Keratinocyte (primary cell): ENCODE data around the gene PVALB. TPM values are rescaled to one million over a fixed set of nuclear protein-coding genes. Genes with fewer than 3 reads are reported as not detected.
A peak's percentile ranks its signal among the peaks of the same experiment; 100 is the strongest.

ENCODE experiments used
- DNase-seq: peaks from one replicate; pipeline ENCODE4 v3.0.0-alpha.2; 2011; ENCODE audit warnings: low read depth, missing footprints, low spot score
- FAIRE-seq: peaks from 2 replicates; lab custom pipeline; 2011; peaks lifted over from hg19 to GRCh38; lab: Jason Lieb, UNC
- H2AFZ ChIP-seq: 2 replicates; pipeline ENCODE4 v1.6.0; 2012; ENCODE audit warnings: low read length, control low read depth, inconsistent platforms; ENCODE audit not compliant: control insufficient read depth
- H3K27ac ChIP-seq: 2 replicates; pipeline ENCODE4 v1.5.1; 2011; ENCODE audit warnings: low read length; ENCODE audit not compliant: control insufficient read depth, insufficient read depth
- H3K27me3 ChIP-seq: 3 replicates; pipeline ENCODE4 v1.6.0; 2011; ENCODE audit warnings: low read length; ENCODE audit not compliant: control insufficient read depth, insufficient read depth; ENCODE audit errors: extremely low read depth
- H3K36me3 ChIP-seq, 2 experiments: 2 replicates in 1 of 2; 3 replicates in 1 of 2; pipeline ENCODE4 v1.5.1; 2011; ENCODE audit warnings: low read length in 2 of 2, mild to moderate bottlenecking in 1 of 2; ENCODE audit not compliant: control insufficient read depth in 2 of 2, insufficient read depth in 2 of 2; ENCODE audit errors: extremely low read depth in 1 of 2
- H3K4me1 ChIP-seq: 3 replicates; pipeline ENCODE4 v1.5.1; 2011; ENCODE audit warnings: low read length; ENCODE audit not compliant: control insufficient read depth, insufficient read depth; ENCODE audit errors: extremely low read depth
- H3K4me2 ChIP-seq: 3 replicates; pipeline ENCODE4 v1.6.0; 2011; ENCODE audit warnings: low read depth, low read length; ENCODE audit not compliant: control insufficient read depth, insufficient read depth; ENCODE audit errors: extremely low read depth
- H3K4me3 ChIP-seq, 3 experiments: fragments of 200-600 bp in 1 of 3; sonication (generic) in 1 of 3; 2 replicates in 2 of 3; 3 replicates in 1 of 3; pipeline ENCODE4 v1.5.1; 2011 to 2016; ENCODE audit warnings: low read length in 3 of 3, mild to moderate bottlenecking in 3 of 3, control low read depth in 2 of 3, inconsistent platforms in 1 of 3, low read depth in 1 of 3, mixed read lengths in 1 of 3, mixed run types in 1 of 3, moderate library complexity in 1 of 3; ENCODE audit not compliant: control insufficient read depth in 2 of 3, insufficient read depth in 2 of 3; ENCODE audit errors: extremely low read depth in 1 of 3
- H3K79me2 ChIP-seq: 2 replicates; pipeline ENCODE4 v1.6.0; 2012; ENCODE audit warnings: low read length; ENCODE audit not compliant: control insufficient read depth, insufficient read depth
- H3K9ac ChIP-seq: 3 replicates; pipeline ENCODE4 v1.6.0; 2011; ENCODE audit warnings: low read length; ENCODE audit not compliant: control insufficient read depth, insufficient read depth; ENCODE audit errors: extremely low read depth
- H3K9me1 ChIP-seq: 3 replicates; pipeline ENCODE4 v1.6.0; 2011; ENCODE audit warnings: low read length; ENCODE audit not compliant: control insufficient read depth, insufficient read depth; ENCODE audit errors: extremely low read depth
- H3K9me3 ChIP-seq: 2 replicates; pipeline ENCODE4 v1.5.1; 2012; ENCODE audit warnings: low read depth, low read length; ENCODE audit not compliant: control insufficient read depth
- H4K20me1 ChIP-seq: 3 replicates; pipeline ENCODE4 v1.6.0; 2011; ENCODE audit warnings: low read length; ENCODE audit not compliant: control insufficient read depth, insufficient read depth; ENCODE audit errors: extremely low read depth
- CTCF ChIP-seq, 3 experiments: IDR thresholded peaks in 1 of 3; conservative IDR thresholded peaks in 1 of 3; optimal IDR thresholded peaks in 1 of 3; 2 replicates in 2 of 3; 3 replicates in 1 of 3; pipeline versions ENCODE3 to v1.5.1; 2011; ENCODE audit warnings: low read length in 3 of 3, mild to moderate bottlenecking in 3 of 3, moderate library complexity in 2 of 3, control low read depth in 1 of 3, inconsistent platforms in 1 of 3; ENCODE audit not compliant: insufficient read depth in 2 of 3; ENCODE audit errors: extremely low read depth in 1 of 3
- EZH2 ChIP-seq: IDR thresholded peaks from one replicate; pipeline ENCODE4 v1.6.1; 2012; ENCODE audit warnings: inconsistent platforms, mild to moderate bottlenecking, low read length, moderate library complexity
- dilution Hi-C: fragments of 300-500 bp; cut with MboI; formaldehyde crosslinking; loops from one replicate; pipeline ENCODE4 v1.7.0; 2020; ENCODE audit warnings: low sequenced_read_pairs; ENCODE audit not compliant: extremely low pct_ligation_motif_present
- polyA plus RNA-seq, 5 experiments: library from polyadenylated mRNA; depleted of rRNA in 3 of 5; stranded (reverse) in 3 of 5; stranded (forward) in 1 of 5; unstranded in 1 of 5; fragments of >200 nt; gene quantifications; 1 replicate in 1 of 5; 2 replicates in 3 of 5; 3 replicates in 1 of 5; pipeline versions ENCODE4 v1.2.1 to v1.2.3, GENCODE V29; 2011 to 2012; ENCODE audit warnings: missing spikeins in 2 of 5, low read depth in 1 of 5, low replicate concordance in 1 of 5

The PVALB gene
- polyA plus RNA-seq, 1 donor (not counting 4 experiments of a cell fraction or from before 2014, with no cell fraction given), result not detected

- DNase-seq (peak; percentile 21), FAIRE-seq (peak; percentile 39)
- Histone ChIP-seq H3K27ac (no peak overlapping the region), H3K4me3 (no peak overlapping the region), H3K9ac (no peak overlapping the region), H3K4me1 (peaks cover 9% of the 10 kb centered on the region), H2AFZ (no peak overlapping the region), H3K27me3 (no peaks in the 10 kb centered on the region), H4K20me1 (peaks cover under 1% of the 10 kb centered on the region), H3K4me2 (no peak overlapping the region), H3K9me3 (no peaks in the 10 kb centered on the region), H3K36me3 (peaks cover 0 to 1% of the 10 kb centered on the region in 2 experiments), H3K79me2 (no peaks in the 10 kb centered on the region), H3K9me1 (no peaks in the 10 kb centered on the region)
- TF ChIP-seq CTCF (optimal IDR thresholded peaks at IDR 0.05 in 1 of 3, IDR thresholded peaks at IDR 0.05 in 1 of 3, conservative IDR thresholded peaks at IDR 0.05 in 1 of 3; ENCODE audit: extremely low read depth in 1 of 3, insufficient read depth in 2 of 3, low read length in 3 of 3) (peak; percentile 87 to 92 (median 90)), EZH2 (no peak)
- dilution Hi-C loops, result no loop called here
Measured at GRCh38 chr22:36757668-36758211, 59.1 kb downstream of the PVALB start.

- Histone ChIP-seq H3K9me1 (no peaks in the 10 kb centered on the region), H3K27ac (no peak overlapping the region), H3K27me3 (no peaks in the 10 kb centered on the region), H3K4me1 (peaks cover 13% of the 10 kb centered on the region), H4K20me1 (peaks cover 4% of the 10 kb centered on the region), H3K4me3 (no peak overlapping the region), H3K9ac (no peak overlapping the region), H3K36me3 (no peaks in the 10 kb centered on the region), H3K9me3 (no peaks in the 10 kb centered on the region), H2AFZ (no peak overlapping the region), H3K4me2 (no peak overlapping the region), H3K79me2 (no peaks in the 10 kb centered on the region)
- FAIRE-seq, result no peak
- no peak for TF ChIP-seq EZH2
- no peak for TF ChIP-seq CTCF (optimal IDR thresholded peaks at IDR 0.05 in 1 of 3, IDR thresholded peaks at IDR 0.05 in 1 of 3, conservative IDR thresholded peaks at IDR 0.05 in 1 of 3; ENCODE audit: extremely low read depth in 1 of 3, insufficient read depth in 2 of 3, low read length in 3 of 3)
- dilution Hi-C loops, result no loop called here
- DNase-seq, result no peak
Measured at GRCh38 chr22:36756746-36757655, 59.8 kb downstream of the PVALB start.
